HG03565 (cell line): ENCODE measurements around the gene ARL5A.
A peak's percentile ranks its signal among the peaks of the same experiment; 100 is the strongest.

Source experiments
- ATAC-seq: cut with Tn5 transposase; IDR thresholded peaks from one replicate; pipeline ENCODE4 v1.9.1; 2021; ENCODE audit warnings: mild to moderate bottlenecking, moderate library complexity; ENCODE audit not compliant: unreplicated experiment

The ARL5A gene

DNA sequence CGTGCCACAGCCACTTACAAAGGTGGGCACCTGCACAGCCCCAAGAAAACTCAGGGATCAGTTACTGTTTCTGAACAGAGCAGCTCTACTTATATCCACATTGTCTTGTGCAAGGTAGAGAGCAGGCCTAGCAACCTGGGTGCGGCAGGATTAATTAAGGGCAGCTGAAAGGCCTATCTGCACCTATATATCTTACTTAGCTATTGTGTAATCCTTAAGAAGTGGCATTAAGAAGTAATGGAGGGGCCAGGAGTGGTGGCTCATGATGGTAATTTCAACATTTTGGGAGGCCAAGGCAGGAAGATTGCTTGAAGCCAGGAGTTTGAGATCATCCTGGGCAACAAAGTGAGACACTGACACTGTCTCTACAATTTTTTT lies 12.8 kb upstream of the ARL5A start:
- ATAC-seq, result no peak

DNA sequence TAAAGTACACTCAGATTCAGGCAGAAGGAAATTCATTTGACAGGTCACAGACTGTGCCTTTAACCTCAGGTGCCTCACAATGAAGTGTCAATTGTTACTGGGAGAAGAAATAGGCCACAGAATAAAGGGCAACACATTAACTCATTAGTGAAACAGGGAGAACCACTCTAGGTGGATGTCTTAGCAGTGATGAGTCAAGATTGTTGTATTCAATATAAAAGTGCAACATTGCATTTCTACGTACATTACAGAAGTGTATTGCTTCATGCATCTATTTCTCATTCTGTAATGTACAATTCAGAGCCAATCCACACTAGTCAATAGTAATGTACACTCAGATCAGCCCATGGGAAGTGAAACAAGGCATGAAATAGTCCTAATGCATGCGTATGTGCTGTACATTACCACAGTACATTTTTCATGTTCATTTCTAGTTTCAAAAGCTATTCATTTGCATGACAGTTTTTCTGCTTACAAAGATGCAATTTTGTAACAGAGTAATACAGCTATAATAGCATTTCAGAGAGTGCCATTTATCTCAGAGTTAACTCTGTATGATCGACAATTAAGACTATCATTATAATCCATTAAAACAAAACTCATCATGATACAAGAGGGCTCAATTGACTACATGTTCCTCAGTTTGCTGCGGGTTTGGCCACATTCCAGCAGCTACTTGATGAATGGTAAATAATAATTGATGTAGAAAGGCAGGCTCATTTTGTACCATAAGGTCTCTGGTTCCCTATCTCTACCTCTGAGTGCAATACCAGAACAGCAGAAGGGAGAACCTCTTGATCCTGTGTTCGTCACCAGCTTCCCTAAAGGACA lies 12.2 kb upstream of the ARL5A start:
- ATAC-seq, result peak; percentile 98

- ATAC-seq, result no peak
These were observed 9.7 kb upstream of the ARL5A start for GRCh38 chr2:151837926-151838325.

DNA sequence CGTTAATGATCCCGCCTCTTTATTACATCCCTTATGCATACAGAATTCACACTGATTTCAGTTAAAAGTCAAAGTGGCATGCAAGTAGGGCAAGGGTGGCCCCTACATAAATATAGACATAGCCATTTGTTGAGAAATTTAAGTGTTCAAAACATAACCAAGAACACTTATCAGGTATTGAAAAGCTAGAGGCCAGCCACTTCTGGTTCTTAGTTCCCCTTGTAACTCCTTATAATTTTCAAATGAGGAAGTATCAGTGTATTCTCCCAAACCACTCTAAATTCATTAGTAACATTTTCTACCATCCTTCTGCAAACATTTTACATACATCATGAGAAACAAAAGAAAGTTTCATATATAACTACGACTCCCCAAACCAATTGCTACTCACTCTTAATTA lies 5.8 kb upstream of the ARL5A start:
- ATAC-seq, result peak; percentile 75

DNA sequence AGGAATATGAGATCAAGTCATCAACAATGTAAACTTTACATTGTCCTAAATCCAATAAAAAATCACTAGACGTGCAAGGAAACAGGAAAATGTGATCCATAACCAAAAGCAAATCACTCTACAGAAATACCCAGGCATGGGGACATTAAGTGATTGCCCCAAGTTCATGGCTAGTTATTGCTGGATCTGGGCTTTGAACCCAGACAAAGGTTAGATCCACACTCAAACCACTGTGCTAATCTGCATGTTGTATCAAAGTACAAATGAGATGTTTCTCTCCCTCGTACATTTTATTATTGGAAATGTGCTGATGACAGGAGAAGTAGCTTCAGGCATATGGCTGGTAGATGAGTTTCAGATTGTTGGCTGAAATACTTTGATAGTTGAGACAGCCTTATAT lies 2.7 kb upstream of the ARL5A start:
- ATAC-seq, result no peak

GRCh38 chr2:151828890-151829324 lies 686 bp upstream of the ARL5A start:
- no peak for ATAC-seq

DNA sequence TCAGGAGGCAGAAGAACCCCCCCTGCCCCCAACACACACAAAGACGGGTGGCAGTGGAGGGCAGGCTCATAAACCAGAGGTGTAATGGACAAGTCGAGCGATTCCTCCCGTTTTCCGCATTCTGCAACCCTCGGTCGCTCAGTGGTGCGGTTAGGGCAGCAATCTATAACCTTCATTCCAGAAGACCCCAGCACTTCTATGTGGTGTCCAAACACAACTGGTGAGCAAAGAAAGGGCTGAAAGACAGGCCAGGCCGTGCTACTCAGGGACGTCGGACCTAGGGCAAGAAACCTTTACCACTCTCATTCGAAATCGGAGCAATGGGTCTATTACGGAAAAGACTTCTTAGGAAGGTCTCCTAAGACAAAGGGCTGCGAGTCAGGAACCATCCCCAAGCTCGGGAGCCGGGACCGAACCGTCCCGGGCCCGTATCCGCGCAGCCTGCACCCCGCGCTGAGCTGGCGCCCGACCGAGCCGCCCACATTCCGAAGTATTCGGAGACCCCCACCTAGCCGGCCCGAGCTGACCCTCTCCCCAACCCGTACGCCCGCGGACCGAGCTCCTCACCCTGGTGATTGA lies 568 bp downstream of the ARL5A start:
- no peak for ATAC-seq

GRCh38 chr2:151826737-151827157 lies 1.5 kb downstream of the ARL5A start:
- ATAC-seq, result no peak

- no peak for ATAC-seq
These were observed 3.3 kb downstream of the ARL5A start for GRCh38 chr2:151824886-151825285.

- ATAC-seq, result no peak
These were observed 4.6 kb downstream of the ARL5A start for GRCh38 chr2:151823651-151824050.

DNA sequence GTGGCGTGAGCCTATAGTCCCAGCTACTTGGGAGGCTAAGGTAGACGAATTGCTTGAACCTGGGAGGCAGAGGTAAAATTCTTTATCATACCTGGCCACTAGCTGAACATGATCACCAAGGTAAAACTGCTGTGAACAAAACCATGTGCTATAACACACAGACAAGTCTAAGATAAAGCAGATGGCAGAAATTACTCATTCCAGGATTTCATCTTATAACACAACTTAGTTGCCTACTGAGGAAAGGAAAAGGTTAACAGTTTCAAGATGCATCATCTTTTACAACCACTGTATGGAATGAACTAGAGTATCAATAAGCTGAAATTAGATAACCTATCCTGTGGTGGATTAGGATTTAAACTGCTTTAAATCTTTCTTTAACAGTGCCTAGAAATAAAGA lies 8.3 kb downstream of the ARL5A start:
- ATAC-seq, result peak; percentile 79

- ATAC-seq, result no peak
These were observed 10.3 kb downstream of the ARL5A start for GRCh38 chr2:151817929-151818328.

DNA sequence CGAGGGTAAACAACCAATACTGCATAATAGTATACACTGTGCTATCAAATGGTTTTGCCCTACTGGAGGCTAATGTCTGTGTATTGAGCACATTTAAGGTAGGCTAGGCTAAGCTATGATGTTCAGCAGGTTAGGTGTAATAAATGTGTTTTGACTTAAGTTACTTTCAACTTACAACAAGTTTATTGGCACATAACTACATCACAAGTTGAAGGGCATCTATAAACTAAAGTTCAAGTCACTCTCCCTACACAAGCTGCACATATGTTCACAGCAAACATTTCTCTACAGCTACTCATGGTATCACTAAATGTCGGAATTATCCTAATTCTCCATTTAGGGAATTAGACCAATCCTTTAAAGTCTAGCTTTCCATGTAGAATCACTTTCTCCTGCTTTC lies 11.4 kb downstream of the ARL5A start:
- no peak for ATAC-seq

DNA sequence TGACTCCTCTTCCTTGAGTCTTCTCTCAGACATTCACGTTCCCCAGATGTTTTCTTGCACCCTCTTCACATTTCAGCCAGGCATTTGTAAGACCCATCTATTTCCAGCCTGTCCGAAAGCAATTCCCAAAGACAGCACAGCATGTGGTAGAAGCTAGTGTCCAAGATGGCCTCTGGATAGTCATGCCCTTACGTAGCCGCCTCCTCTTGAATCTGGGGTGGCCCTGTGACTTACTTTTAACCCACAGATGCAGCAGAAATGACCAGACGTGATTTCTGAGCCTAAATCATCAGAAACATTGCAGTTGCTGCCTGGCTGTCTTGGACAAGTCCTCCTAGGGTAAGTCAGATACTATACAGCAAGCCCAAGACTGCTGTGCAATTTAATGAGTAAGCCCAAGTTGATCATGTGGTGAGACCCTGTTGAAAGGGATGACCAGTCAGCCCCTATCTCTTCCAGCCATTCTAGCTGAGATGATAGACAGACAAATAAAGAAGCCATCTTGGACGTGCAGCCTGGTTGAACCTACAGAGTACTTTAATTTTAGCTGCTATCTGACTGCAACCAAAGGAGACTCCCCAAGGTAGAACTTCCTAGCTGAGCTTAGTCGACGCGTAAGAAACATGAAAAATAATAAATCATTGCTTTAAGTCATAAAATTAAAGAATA lies 12.3 kb downstream of the ARL5A start:
- no peak for ATAC-seq

- no peak for ATAC-seq
These were observed 17.7 kb downstream of the ARL5A start for GRCh38 chr2:151810489-151810888.

GRCh38 chr2:151809073-151809383 lies 19.2 kb downstream of the ARL5A start:
- no peak for ATAC-seq

- ATAC-seq, result no peak
These were observed 19.8 kb downstream of the ARL5A start for GRCh38 chr2:151808258-151809072.

DNA sequence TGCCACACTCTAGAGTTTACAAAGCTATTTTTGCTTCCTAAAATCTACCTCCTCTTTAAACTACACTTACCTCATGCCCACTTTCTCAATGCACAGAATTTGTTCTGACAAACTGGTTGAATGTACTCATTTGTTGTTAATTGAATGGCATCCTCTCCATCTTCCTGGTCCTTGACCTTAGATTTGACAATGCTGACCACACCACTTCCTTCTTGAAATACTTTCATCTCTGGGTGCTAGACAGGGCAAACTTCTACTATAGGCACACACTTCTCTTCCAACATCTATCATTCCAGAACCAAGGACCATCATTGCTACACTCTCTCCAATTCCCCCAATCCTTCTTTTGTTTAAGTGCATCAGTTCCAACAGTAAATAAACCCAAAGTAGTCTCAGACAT lies 22.3 kb downstream of the ARL5A start:
- no peak for ATAC-seq

GRCh38 chr2:151805343-151805742 lies 22.9 kb downstream of the ARL5A start:
- ATAC-seq, result no peak

DNA sequence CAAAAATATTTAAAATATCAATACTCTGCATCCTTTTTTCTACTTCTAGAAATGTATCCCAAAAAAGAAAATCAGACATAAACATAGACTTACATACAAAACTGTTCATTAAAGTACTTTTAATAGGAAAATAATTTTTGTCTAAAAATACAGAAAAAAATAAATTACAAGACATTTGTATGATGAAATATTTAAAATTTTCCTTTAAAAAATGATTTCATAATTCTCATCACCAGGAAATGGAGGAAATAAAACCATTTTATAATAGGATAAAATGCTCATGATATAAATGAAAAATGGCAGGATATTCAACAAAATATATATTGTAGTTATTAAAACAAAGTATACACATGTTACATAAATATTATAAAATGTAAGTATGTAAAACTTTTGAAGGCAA lies 24.4 kb downstream of the ARL5A start:
- ATAC-seq, result no peak

DNA sequence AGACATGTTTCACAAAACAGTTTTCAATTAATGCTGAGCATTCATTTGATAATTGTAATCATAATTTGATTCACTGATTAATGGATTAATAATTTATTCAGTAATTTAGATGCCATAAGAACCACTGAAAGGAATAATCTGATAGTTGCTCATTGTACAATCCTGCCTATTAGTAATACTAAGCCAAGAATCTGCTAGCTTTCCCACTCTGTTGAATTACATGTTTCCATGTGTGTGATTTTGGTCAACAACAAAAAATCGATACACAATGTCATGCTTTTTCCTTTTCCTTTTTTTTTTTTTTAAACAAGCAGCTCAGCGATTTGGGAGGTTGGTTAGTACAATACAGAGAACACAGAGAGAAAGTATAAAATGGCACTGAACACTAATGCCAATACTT lies 25.9 kb downstream of the ARL5A start:
- no peak for ATAC-seq
